ENCODE data around the gene PPP6R3. TPM values are rescaled to one million over a fixed set of nuclear protein-coding genes. Genes with fewer than 3 reads are reported as not detected.
A peak's percentile ranks its signal among the peaks of the same experiment; 100 is the strongest.

PPP6R3 gene
- total and polyA plus RNA-seq, 11 donors: 23.2 to 93.8 (median 81.2) TPM

GRCh38 chr11:68663482-68664010, 203.0 kb downstream of the PPP6R3 start:
- WGBS, 4 donors: 81 to 94% (median 91%) methylated on average over 18 of the region's 18 CpGs
- TF ChIP-seq POLR2A (IDR thresholded peaks at IDR 0.05): no peak
- TF ChIP-seq, protein P1, sequence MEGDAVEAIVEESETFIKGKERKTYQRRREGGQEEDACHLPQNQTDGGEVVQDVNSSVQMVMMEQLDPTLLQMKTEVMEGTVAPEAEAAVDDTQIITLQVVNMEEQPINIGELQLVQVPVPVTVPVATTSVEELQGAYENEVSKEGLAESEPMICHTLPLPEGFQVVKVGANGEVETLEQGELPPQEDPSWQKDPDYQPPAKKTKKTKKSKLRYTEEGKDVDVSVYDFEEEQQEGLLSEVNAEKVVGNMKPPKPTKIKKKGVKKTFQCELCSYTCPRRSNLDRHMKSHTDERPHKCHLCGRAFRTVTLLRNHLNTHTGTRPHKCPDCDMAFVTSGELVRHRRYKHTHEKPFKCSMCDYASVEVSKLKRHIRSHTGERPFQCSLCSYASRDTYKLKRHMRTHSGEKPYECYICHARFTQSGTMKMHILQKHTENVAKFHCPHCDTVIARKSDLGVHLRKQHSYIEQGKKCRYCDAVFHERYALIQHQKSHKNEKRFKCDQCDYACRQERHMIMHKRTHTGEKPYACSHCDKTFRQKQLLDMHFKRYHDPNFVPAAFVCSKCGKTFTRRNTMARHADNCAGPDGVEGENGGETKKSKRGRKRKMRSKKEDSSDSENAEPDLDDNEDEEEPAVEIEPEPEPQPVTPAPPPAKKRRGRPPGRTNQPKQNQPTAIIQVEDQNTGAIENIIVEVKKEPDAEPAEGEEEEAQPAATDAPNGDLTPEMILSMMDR (IDR thresholded peaks at IDR 0.05): no peak
- H3K4me3 ChIP-seq: no peak overlapping the region
- H3K9me3 ChIP-seq: no peaks in the 10 kb centered on the region
- ATAC-seq: no peak
- intact Hi-C loops (cut with DNase I): loop anchor here in 1 of 10 donors (10.0 kb wide), 1 partner anchor 301 kb away; no protein-coding TSS in a partner anchor
- H3K27me3 ChIP-seq: peaks cover 0 to 25% (median 0%) of the 10 kb centered on the region in 9 donors
- no peak overlapping the region for H3K27ac ChIP-seq
- no peaks in the 10 kb centered on the region for H3K36me3 ChIP-seq
- DNase-seq: peak in 1 of 5 donors; percentile 9
- peaks cover 0 to 11% (median 8%) of the 10 kb centered on the region in 12 donors for H3K4me1 ChIP-seq

DNA sequence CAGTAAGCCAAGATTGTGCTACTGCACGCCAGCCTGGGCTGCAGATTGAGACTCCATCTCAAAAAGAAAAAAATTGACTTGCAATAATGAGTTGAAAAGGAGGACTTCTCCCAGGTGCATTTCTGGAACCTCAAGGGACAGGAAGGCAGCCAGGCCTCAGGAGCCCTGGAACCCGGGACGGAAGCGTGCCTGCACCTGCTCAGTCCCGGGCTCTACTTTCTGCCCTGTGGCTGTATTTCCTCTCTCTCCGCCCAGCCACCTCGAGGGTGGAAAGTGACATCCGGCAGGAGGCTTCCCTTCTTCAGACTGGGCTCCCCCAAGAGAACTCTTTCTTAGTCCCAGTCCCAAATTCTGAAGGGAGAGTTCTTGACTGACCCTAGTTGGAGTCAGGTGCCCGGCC, 203.6 kb downstream of the PPP6R3 start:
- intact Hi-C loops (cut with DNase I): loop anchor here in 1 of 10 donors (10.0 kb wide), 1 partner anchor 301 kb away; no protein-coding TSS in a partner anchor
- DNase-seq (peak in 1 of 5 donors; percentile 18), ATAC-seq (no peak)
- Histone ChIP-seq H3K4me1 (peaks cover 0 to 7% (median 5%) of the 10 kb centered on the region in 12 donors), H3K27ac (no peak overlapping the region), H3K36me3 (no peaks in the 10 kb centered on the region), H3K4me3 (no peak overlapping the region), H3K9me3 (no peaks in the 10 kb centered on the region), H3K27me3 (peaks cover 0 to 25% (median 0%) of the 10 kb centered on the region in 9 donors)
- TF ChIP-seq, protein P1 (IDR thresholded peaks at IDR 0.05): no peak
- TF ChIP-seq POLR2A (IDR thresholded peaks at IDR 0.05): no peak
- 66 to 85% (median 77%) methylated on average over 8 to 9 of the region's 9 CpGs for WGBS, 4 donors

DNA sequence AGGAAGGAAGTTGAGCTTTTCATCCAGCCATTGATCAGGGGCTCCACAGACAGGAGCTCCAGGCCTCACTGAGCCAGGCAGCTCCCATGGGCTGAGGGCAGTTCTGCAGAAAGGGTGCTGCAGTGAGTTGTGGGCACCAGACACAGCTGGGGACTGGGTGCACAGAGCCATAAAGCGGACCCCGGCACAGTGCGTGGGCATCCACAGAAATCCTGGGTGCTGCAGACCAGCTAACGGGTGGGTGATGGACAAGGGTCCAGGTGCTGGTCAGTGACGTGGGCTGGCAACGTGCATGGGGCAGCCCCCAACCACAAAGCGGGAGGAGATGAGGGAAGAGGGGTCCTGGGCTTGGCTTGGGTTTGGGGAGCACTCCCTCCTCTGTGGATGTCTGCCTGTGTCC, 204.4 kb downstream of the PPP6R3 start:
- Histone ChIP-seq H3K4me1 (no peaks in the 10 kb centered on the region), H3K4me3 (no peak overlapping the region), H3K36me3 (no peaks in the 10 kb centered on the region), H3K27ac (no peak overlapping the region), H3K9me3 (no peaks in the 10 kb centered on the region), H3K27me3 (peaks cover 0 to 26% (median 0%) of the 10 kb centered on the region in 9 donors)
- TF ChIP-seq, protein P1 (IDR thresholded peaks at IDR 0.05): no peak
- no peak for TF ChIP-seq POLR2A (IDR thresholded peaks at IDR 0.05)
- intact Hi-C loops (cut with DNase I): loop anchor here in 1 of 10 donors (10.0 kb wide), 1 partner anchor 300 kb away; no protein-coding TSS in a partner anchor
- 90 to 95% (median 94%) methylated on average over 7 of the region's 7 CpGs for WGBS, 4 donors
- ATAC-seq (no peak), DNase-seq (peak in 1 of 5 donors; percentile 26)

Other genes starting within 250 kb of the PPP6R3 start
- 10 to 100 TPM; 21.5 to 37.0 (median 27.1) TPM for gene KMT5B, start 247.5 kb upstream of the PPP6R3 start, total RNA-seq
- gene KMT5B, start 247.5 kb upstream of the PPP6R3 start, polyA plus RNA-seq: 10 to 100 TPM; 15.5 to 15.8 TPM
- gene C11orf24, start 188.8 kb upstream of the PPP6R3 start, total RNA-seq: 10 to 100 TPM; 17.6 to 47.1 (median 31.6) TPM
- gene C11orf24, start 188.8 kb upstream of the PPP6R3 start, polyA plus RNA-seq: 10 to 100 TPM; 33.6 to 60.5 TPM
- gene LRP5, start 148.2 kb upstream of the PPP6R3 start, total RNA-seq: 10 to 100 TPM; 34.5 to 62.5 (median 39.8) TPM
- 10 to 100 TPM; 30.2 to 44.0 TPM for gene LRP5, start 148.2 kb upstream of the PPP6R3 start, polyA plus RNA-seq
- gene GAL, start 223.8 kb downstream of the PPP6R3 start, total RNA-seq: 1 to 10 TPM in 2 of 9 donors, under 1 TPM in 2, not detected in 5; 0.35 to 2.7 (median 0.73) TPM
- gene GAL, start 223.8 kb downstream of the PPP6R3 start, polyA plus RNA-seq: 1 to 10 TPM in 1 of 2 donors, not detected in 1; 7.0 TPM

Measured in heart left ventricle (tissue), 16 donors.